ENCODE data around the gene COG5.

Gene COG5

DNA sequence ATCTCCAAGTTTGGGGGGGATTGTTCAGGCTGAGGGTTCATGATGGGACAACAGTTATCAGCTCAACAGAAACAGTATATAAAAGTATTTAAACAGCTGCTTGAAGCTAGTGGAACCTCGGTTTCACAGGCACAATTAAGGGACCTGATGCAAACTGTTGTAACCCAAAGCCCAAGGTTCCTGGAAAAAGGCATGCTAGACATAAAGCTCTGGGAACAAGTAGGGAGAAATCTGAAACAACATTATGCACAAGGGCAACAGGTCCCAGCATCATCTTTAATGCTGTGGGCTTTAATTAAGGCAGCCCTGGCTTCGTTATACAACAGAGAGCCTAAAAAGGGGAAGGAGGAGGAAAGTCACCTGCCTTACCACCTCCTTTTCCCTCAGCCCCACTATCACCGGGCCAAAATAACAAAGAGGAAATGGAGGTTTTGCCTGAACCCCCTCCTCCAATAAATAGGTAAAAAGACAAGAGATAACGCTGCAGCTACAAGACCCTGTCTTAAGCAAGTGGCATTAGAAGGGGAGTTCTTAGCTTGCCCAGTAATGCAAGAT is 177.1 kb downstream of the COG5 start:
- TF ChIP-seq, protein P1, sequence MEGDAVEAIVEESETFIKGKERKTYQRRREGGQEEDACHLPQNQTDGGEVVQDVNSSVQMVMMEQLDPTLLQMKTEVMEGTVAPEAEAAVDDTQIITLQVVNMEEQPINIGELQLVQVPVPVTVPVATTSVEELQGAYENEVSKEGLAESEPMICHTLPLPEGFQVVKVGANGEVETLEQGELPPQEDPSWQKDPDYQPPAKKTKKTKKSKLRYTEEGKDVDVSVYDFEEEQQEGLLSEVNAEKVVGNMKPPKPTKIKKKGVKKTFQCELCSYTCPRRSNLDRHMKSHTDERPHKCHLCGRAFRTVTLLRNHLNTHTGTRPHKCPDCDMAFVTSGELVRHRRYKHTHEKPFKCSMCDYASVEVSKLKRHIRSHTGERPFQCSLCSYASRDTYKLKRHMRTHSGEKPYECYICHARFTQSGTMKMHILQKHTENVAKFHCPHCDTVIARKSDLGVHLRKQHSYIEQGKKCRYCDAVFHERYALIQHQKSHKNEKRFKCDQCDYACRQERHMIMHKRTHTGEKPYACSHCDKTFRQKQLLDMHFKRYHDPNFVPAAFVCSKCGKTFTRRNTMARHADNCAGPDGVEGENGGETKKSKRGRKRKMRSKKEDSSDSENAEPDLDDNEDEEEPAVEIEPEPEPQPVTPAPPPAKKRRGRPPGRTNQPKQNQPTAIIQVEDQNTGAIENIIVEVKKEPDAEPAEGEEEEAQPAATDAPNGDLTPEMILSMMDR (IDR thresholded peaks at IDR 0.05): no peak
- peaks cover 12% of the 10 kb centered on the region for H3K36me3 Mint-ChIP-seq (ENCODE audit: low read depth)
- H3K4me3 Mint-ChIP-seq: peak overlapping the region; percentile 70
- H3K27ac Mint-ChIP-seq: peak overlapping the region; percentile 98
- H3K4me1 Mint-ChIP-seq: peaks cover 80% of the 10 kb centered on the region
- H3K27me3 Mint-ChIP-seq (ENCODE audit: low read depth, poor library complexity): peaks cover 4% of the 10 kb centered on the region
- DNase-seq: no peak
- H3K9me3 Mint-ChIP-seq: peaks cover 6% of the 10 kb centered on the region

DNA sequence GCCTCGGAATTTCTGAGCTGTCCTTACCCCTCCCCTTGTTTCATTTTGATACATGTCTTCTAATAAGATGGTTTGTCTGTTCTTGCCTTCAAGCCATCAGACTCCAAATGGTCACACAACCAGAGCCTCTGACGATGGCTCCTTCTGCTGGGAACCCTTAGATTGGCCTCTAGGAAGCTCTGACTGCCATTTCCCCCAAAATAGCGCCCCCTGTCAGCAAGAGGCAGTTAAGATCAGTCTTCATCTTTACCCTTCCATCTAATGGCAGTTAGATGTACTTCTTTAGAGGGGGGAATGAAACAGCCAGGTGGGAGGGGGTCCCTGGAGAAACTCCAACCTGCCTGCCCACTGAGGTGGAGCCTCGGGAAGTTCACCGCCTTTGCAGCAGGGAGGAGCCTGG is 179.7 kb downstream of the COG5 start:
- Mint-ChIP-seq H3K27me3 (ENCODE audit: low read depth, poor library complexity) (peaks cover 8% of the 10 kb centered on the region), H3K9me3 (peaks cover 15% of the 10 kb centered on the region), H3K4me1 (peaks cover 54% of the 10 kb centered on the region), H3K36me3 (ENCODE audit: low read depth) (peaks cover 28% of the 10 kb centered on the region), H3K4me3 (no peak overlapping the region), H3K27ac (no peak overlapping the region)
- DNase-seq: no peak
- TF ChIP-seq, protein P1 (IDR thresholded peaks at IDR 0.05): no peak

DNA sequence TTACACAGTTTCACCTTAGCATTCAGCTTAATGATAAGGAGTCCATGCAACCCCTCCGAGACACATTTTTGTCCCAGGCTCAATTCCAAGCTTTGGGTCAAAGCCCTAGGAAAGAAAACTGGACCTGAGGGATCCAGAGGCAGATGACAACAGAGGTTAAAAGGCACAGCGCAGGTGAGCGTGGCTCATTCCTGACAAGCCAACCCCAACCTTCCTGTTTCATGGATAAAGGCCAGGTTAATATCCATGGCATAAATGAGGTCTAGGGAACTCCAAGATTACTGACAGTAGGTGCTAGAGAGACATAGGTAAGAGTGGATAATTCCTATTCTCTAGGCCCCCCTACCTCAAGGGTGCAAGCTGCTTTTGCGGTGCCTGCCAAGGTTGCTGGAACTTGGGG is 180.5 kb downstream of the COG5 start:
- Mint-ChIP-seq H3K27me3 (ENCODE audit: low read depth, poor library complexity) (peaks cover 8% of the 10 kb centered on the region), H3K27ac (no peak overlapping the region), H3K36me3 (ENCODE audit: low read depth) (peaks cover 35% of the 10 kb centered on the region), H3K9me3 (peaks cover 22% of the 10 kb centered on the region), H3K4me1 (peaks cover 46% of the 10 kb centered on the region), H3K4me3 (no peak overlapping the region)
- TF ChIP-seq, protein P1 (IDR thresholded peaks at IDR 0.05): no peak
- DNase-seq: no peak

DNA sequence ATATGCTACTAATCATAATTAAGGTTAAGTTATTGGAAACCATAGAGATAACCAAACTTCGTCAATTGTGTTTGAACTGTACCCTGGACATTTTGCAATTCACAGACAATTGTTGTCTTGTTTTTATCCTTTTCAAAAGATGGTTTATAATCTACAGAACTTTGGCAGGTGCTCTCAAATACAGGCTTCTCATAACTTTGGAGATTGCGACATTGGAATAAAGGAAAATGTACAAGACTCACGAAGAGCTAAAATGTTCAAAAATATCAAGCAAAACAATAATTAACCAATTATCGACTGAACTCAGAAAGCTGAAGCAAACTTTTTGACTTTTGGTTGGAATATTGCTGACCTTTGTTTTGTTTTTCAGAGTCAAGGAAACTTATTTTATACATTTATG is 182.3 kb downstream of the COG5 start:
- Mint-ChIP-seq H3K4me3 (no peak overlapping the region), H3K4me1 (peaks cover 32% of the 10 kb centered on the region), H3K36me3 (ENCODE audit: low read depth) (peaks cover 40% of the 10 kb centered on the region), H3K9me3 (peaks cover 26% of the 10 kb centered on the region), H3K27me3 (ENCODE audit: low read depth, poor library complexity) (peaks cover 7% of the 10 kb centered on the region), H3K27ac (no peak overlapping the region)
- DNase-seq: no peak
- TF ChIP-seq, protein P1 (IDR thresholded peaks at IDR 0.05): no peak

DNA sequence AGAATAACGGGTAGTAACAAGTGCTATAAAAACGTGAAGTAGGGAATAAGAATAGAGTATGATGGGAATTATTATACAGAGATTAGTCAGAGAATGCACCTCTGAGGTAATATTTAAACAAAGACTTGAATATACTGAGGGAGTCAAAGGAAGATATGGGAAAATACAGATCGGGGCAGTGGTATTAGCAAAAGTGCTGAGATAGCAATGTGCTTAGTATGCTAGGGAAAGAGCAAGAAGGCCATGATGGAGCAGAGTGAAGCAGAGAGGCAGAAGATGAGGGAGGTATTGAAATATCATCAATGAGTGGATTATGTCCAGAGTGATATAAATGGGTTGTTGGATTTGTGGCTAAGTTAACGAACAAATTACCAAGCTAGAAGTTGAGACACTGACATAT is 190.4 kb downstream of the COG5 start:
- H3K36me3 Mint-ChIP-seq (ENCODE audit: low read depth): peaks cover 6% of the 10 kb centered on the region
- TF ChIP-seq, protein P1 (IDR thresholded peaks at IDR 0.05): no peak
- H3K9me3 Mint-ChIP-seq: peaks cover 5% of the 10 kb centered on the region
- peaks cover 3% of the 10 kb centered on the region for H3K27me3 Mint-ChIP-seq (ENCODE audit: low read depth, poor library complexity)
- H3K4me1 Mint-ChIP-seq: peaks cover 3% of the 10 kb centered on the region
- H3K27ac Mint-ChIP-seq: no peak overlapping the region
- no peak for DNase-seq
- no peak overlapping the region for H3K4me3 Mint-ChIP-seq

DNA sequence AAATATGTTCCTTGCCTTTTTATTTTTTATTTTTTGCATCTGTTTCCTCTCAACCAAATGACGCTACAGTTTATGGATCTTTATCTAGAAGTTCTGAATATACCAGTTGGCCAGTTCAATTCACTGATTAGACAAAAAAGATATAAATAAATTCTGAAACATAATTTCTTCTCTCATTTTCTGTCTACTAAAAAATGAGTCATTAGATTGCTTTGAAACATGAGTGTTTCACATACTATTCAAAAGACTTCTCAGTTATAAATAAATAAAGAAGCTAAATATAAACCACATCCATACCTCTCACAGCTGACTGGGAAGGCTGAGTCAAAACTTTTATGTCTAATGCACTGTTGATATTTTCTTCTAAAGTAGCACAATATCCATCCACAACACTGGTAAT is 191.4 kb downstream of the COG5 start:
- Mint-ChIP-seq H3K27ac (no peak overlapping the region), H3K9me3 (no peaks in the 10 kb centered on the region), H3K4me3 (no peak overlapping the region), H3K27me3 (ENCODE audit: low read depth, poor library complexity) (no peaks in the 10 kb centered on the region), H3K4me1 (no peaks in the 10 kb centered on the region), H3K36me3 (ENCODE audit: low read depth) (no peaks in the 10 kb centered on the region)
- TF ChIP-seq, protein P1 (IDR thresholded peaks at IDR 0.05): no peak
- no peak for DNase-seq
